RWPE1 (cell line): ENCODE data around the gene NR5A2.
A peak's percentile ranks its signal among the peaks of the same experiment; 100 is the strongest.
"Not testable (repeated sequence)": the region's sequence is repeated elsewhere in the genome, so short reads cannot be mapped to it uniquely, and the experiment has no call there.

Experiments used
- CTCF ChIA-PET: fragments of 350-600 bp; sonication (Branson Sonifier 250); formaldehyde crosslinking; extraction: SDS; loops from one replicate; lab custom pipeline; 2021; lab: Yijun Ruan, JAX
- POLR2A ChIA-PET: fragments of 400-600 bp; formaldehyde crosslinking; extraction: SDS; loops from one replicate; lab custom pipeline; 2020; ENCODE audit warnings: antibody characterized with exemption; ENCODE audit not compliant: low non-redundant PET; lab: Yijun Ruan, JAX
- DNase-seq: peaks from one replicate; pipeline ENCODE4 v3.0.0; 2012; ENCODE audit warnings: low spot score
- H3K27ac ChIP-seq: fragments of 450-650 bp; 2 replicates; pipeline ENCODE4 v1.5.1; 2017
- TF ChIP-seq, protein P1 (sequence below): fragments of 450-650 bp; conservative IDR thresholded peaks from 2 replicates; pipeline ENCODE4 v1.5.1; 2017; ENCODE audit warnings: low read depth, mild to moderate bottlenecking

The NR5A2 gene

DNA sequence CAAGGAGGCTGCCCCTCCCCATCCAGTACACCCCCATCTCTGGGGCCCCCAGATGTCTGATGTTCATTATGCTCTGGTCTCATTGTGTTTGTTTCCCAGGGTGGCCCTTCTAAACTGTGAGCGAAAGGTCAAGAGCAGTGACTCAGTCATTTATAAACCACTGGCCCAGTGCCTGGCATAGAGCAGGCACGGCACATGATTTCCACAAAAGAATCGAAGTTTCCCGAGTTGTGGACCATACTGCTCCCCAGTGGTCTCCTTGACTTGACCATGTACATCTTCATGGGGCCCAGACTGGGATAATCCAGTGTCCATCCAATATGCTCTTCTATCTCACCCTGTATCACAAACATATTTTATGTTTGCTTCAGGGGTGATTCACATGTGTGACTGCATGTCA is 153.3 kb downstream of the NR5A2 start:
- CTCF ChIA-PET = interaction anchor here (0.8 to 1.2 kb wide), 2 partner anchors 37 to 308 kb away, joined by 4 to 7 read pairs; no protein-coding TSS in a partner anchor
- POLR2A ChIA-PET = no interaction called here
- TF ChIP-seq, protein P1, sequence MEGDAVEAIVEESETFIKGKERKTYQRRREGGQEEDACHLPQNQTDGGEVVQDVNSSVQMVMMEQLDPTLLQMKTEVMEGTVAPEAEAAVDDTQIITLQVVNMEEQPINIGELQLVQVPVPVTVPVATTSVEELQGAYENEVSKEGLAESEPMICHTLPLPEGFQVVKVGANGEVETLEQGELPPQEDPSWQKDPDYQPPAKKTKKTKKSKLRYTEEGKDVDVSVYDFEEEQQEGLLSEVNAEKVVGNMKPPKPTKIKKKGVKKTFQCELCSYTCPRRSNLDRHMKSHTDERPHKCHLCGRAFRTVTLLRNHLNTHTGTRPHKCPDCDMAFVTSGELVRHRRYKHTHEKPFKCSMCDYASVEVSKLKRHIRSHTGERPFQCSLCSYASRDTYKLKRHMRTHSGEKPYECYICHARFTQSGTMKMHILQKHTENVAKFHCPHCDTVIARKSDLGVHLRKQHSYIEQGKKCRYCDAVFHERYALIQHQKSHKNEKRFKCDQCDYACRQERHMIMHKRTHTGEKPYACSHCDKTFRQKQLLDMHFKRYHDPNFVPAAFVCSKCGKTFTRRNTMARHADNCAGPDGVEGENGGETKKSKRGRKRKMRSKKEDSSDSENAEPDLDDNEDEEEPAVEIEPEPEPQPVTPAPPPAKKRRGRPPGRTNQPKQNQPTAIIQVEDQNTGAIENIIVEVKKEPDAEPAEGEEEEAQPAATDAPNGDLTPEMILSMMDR = no peak
- H3K27ac ChIP-seq = no peak overlapping the region
- DNase-seq = peak; percentile 42

DNA sequence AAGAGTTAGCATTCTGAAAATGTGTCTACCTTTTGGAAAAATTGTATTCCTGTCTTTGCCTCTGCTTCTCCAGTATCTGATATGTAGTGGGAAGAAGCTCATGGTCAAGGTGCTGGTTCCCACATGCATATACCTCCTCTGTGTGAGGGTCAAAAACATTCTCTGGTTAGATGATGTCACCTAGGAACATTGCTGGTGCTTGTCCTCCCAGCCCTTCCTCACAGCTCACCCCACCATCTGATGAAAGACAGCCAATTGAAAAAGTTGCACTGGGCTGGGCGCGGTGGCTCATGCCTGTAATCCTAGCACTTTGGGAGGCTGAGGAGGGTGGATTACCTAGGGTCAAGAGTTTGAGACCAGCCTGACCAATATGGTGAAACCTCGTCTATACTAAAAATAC is 154.4 kb downstream of the NR5A2 start:
- ChIA-PET CTCF (interaction anchor here (0.5 to 1.2 kb wide), 4 partner anchors 8 to 307 kb away, joined by 3 to 7 read pairs (median 4); no protein-coding TSS in a partner anchor), POLR2A (no interaction called here)
- TF ChIP-seq, protein P1 = no peak
- peak; percentile 39 for DNase-seq
- H3K27ac ChIP-seq = no peak overlapping the region

DNA sequence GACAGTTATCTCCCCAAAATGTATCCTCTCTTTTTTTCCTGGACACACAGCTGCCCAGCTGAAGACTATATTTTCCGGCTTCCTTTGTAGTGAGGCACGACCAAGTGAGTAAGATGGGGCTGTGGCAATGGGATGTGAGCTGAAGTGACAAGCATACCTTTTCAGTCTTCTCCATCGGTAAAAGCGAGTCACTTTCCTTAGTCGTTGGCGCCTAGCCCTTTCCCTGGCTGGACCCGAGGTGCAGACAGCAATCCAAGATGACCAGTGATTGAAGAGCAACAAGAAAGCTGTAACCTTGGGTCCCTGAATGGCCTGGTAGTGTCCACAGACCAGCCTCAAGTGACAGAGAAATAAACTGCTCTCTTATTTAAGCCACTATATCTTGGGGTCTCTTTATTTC is 155.2 kb downstream of the NR5A2 start:
- no peak for DNase-seq
- no peak overlapping the region for H3K27ac ChIP-seq
- TF ChIP-seq, protein P1 = no peak
- ChIA-PET POLR2A (no interaction called here), CTCF (interaction anchor here (0.6 kb wide), 2 partner anchors 39 to 254 kb away, joined by 4 to 13 read pairs; no protein-coding TSS in a partner anchor)

DNA sequence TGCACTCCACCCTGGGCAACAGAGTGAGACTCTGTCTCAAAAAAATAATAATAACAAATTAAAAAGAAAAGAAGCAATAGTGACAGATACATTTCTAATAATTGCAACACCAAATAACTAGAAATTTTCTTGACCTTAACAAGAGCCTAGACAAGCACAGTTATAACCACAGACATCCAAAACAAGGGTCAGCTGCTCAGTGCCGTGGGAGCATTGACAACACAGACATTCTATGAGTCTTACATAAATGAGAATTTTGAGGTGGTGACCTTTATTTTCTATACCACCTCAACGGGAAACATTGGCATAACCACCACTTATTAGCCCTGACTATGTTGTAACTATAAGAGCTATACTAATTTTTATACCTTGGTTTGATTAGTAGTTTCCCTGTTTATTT is 156.1 kb downstream of the NR5A2 start:
- TF ChIP-seq, protein P1 = no peak
- CTCF ChIA-PET = interaction anchor here (0.5 to 0.8 kb wide), 5 partner anchors 12 to 521 kb away, joined by 3 to 4 read pairs (median 3); no protein-coding TSS in a partner anchor
- H3K27ac ChIP-seq = peak overlapping the region; percentile 44
- POLR2A ChIA-PET = no interaction called here
- no peak for DNase-seq

DNA sequence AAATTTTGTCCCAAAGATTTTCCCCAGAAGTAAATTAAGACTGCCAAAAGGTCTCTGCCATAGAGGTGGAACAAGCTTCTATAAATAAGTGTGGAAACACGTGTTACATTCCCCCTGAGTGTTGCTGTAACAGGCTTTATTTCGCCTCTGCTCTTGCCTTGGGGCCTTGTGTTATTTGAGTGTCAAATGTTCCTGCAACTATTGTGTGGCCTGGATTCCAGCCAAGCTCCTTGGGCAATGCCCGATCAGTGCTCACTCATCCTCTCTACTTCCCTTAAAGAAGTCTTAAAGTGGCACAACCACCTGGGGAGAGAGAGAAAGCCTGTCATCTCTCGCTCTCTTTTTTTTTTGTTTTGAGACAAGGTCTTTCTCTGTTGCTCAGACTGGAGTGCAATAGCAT is 156.7 kb downstream of the NR5A2 start:
- DNase-seq = peak; percentile 97
- H3K27ac ChIP-seq = peak overlapping the region; percentile 47
- CTCF ChIA-PET = interaction anchor here (0.5 to 0.8 kb wide), 7 partner anchors 19 to 1237 kb away, joined by 3 to 7 read pairs (median 4); no protein-coding TSS in a partner anchor
- TF ChIP-seq, protein P1 = no peak
- POLR2A ChIA-PET = no interaction called here

DNA sequence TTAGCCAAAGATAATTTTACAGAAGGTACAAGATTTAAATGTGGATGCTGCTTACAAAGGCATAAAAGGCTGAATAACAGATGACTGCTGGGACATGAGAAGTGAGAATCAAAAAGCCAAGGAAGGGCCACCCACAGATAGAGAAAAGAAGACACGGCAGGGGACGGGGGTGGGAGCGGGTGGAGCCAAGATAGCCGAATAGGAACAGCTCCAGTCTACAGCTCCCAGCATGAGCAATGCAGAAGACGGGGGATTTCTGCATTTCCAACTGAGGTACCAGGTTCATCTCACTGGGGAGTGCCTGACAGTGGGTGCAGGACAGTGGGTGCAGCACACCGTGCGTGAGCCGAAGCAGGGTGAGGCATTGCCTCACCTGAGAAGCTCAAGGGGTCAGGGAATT is 157.7 kb downstream of the NR5A2 start:
- DNase-seq, H3K27ac ChIP-seq: not testable (repeated sequence)
- ChIA-PET CTCF (interaction anchor here (0.5 to 0.7 kb wide), 2 partner anchors 308 to 1452 kb away, joined by 3 read pairs; no protein-coding TSS in a partner anchor), POLR2A (interaction anchor here (0.5 kb wide), 1 partner anchor 27 kb away, joined by 3 read pairs; no protein-coding TSS in a partner anchor)

DNA sequence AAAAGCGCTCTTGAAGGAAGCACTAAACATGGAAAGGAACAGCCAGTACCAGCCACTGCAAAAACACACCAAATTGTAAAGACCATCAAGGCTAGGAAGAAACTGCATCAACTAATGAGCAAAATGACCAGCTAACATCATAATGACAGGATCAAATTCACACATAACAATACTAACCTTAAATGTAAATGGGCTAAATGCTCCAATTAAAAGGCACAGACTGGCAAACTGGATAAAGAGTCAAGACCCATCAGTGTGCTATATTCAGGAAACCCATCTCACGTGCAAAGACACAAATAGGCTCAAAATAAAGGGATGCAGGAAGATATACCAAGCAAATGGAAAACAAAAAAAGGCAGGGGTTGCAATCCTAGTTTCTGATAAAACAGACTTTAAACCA is 159.8 kb downstream of the NR5A2 start:
- H3K27ac ChIP-seq, DNase-seq, POLR2A ChIA-PET, CTCF ChIA-PET: not testable (repeated sequence)
